AG04450 (cell line): ENCODE results near the gene STXBP5. TPM values are rescaled to one million over a fixed set of nuclear protein-coding genes. Genes with fewer than 3 reads are reported as not detected.

Experiments
- CTCF ChIA-PET: fragments of 300-600, 350-600 bp; formaldehyde crosslinking; extraction: SDS; loops from one replicate; lab custom pipeline; 2022; ENCODE audit warnings: antibody characterized with exemption, inconsistent platforms; lab: Charles Lee
- POLR2A ChIA-PET: fragments of 350-600 bp; formaldehyde crosslinking; extraction: SDS; loops from one replicate; lab custom pipeline; 2021; ENCODE audit warnings: antibody characterized with exemption, inconsistent platforms; lab: Yijun Ruan, JAX
- DNase-seq: peaks from one replicate; pipeline ENCODE4 v3.0.0-alpha.2; 2011; ENCODE audit warnings: low read depth, low spot score
- H3K27ac ChIP-seq: one replicate; pipeline ENCODE4 v1.5.1; 2012; ENCODE audit warnings: low read depth, low read length, control low read depth
- H3K27me3 ChIP-seq: one replicate; pipeline ENCODE4 v1.6.0; 2012; ENCODE audit warnings: low read length; ENCODE audit not compliant: control insufficient read depth, insufficient read depth
- H3K4me3 ChIP-seq: 2 replicates; pipeline ENCODE4 v1.5.1; 2011; ENCODE audit warnings: mild to moderate bottlenecking, low read depth, low read length, control low read depth
- H3K9me3 ChIP-seq: 2 replicates; pipeline ENCODE4 v1.5.1; 2012; ENCODE audit warnings: low read length; ENCODE audit not compliant: control insufficient read depth, insufficient read depth
- CTCF ChIP-seq: IDR thresholded peaks from 2 replicates; pipeline ENCODE4 v1.5.1; 2011; ENCODE audit warnings: low read depth, low read length, control low read depth, inconsistent platforms
- polyA plus RNA-seq: library from polyadenylated mRNA; depleted of rRNA; stranded (reverse); fragments of >200 nt; gene quantifications from 2 replicates; pipeline ENCODE4 v1.2.3, GENCODE V29; 2011
- small RNA-seq: library from RNA; depleted of rRNA; stranded (forward); fragments of <200 nt; gene quantifications from one replicate; pipeline ENCODE3, GENCODE V24; 2012; ENCODE audit warnings: low read depth; ENCODE audit not compliant: insufficient read length

Gene STXBP5
- polyA plus RNA-seq, 1 experiment = 40.0 TPM

GRCh38 chr6:147434076-147434475 is 229.9 kb downstream of the STXBP5 start:
- POLR2A ChIA-PET = no interaction called here
- Histone ChIP-seq H3K27ac (no peak overlapping the region), H3K9me3 (no peaks in the 10 kb centered on the region), H3K27me3 (peaks cover 2% of the 10 kb centered on the region), H3K4me3 (no peak overlapping the region)
- CTCF ChIA-PET = no interaction called here
- TF ChIP-seq CTCF = no peak
- DNase-seq = no peak

- TF ChIP-seq CTCF = no peak
- Histone ChIP-seq H3K27ac (no peak overlapping the region), H3K27me3 (peaks cover 2% of the 10 kb centered on the region), H3K9me3 (no peaks in the 10 kb centered on the region), H3K4me3 (no peak overlapping the region)
- ChIA-PET CTCF (no interaction called here), POLR2A (no interaction called here)
- DNase-seq = no peak
Measured at GRCh38 chr6:147434516-147434915, 230.3 kb downstream of the STXBP5 start.

DNA sequence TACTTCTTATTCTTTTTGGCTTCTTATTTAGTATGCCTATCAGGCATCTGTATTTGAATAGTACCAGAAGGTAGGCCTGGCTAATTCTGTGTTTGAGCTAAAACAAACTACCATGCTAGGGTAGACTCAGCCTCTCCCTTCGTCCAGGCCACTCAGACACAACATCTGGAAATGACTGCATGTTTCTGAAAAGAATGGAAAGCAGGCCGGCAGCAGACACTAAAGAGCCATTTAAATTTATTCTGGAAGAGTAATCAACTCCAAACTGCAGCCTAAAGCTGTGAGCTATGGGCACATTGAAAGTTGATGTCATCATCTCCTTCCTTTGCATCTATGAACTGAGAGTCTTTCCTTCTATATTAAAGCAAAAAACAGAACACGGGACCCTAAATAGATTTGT is 233.4 kb downstream of the STXBP5 start:
- DNase-seq = no peak
- POLR2A ChIA-PET = no interaction called here

DNA sequence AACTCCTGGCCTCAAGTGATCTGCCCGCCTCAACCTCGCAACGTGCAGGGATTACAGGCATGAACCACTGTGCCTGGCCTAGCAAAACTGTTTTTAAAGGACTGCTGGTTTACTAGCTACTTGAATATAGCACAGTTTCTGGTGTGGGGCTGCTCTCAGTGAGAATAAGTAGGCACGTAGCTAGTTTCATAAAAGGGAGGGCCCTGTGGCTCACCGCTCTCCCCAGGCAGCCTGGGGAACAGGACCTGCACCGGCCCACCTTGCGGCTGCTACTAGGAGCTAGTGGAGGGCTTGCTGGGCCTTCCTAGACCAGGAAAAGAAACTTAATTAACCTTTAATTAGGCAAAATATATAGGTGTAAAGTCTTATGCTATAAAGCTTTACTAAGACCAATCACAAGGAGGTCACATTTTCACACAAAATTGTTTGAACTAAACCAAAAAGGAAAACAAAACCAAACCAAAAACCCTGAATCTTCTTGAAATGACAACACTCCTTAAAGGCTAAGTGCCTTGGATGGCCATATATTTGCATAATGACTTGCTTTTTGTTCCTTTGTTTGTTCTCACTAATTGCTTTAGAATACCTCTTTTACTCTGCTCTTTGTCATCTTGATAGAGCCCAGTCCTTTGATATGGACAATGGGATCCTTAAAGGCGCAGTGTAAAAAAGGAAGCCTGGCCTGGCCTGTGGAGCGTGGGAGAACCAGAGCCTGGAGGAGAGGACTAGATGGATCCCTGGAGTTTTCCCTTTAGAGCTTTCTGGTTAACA is 234.7 kb downstream of the STXBP5 start:
- no peak for TF ChIP-seq CTCF
- Histone ChIP-seq H3K27me3 (peaks cover under 1% of the 10 kb centered on the region), H3K4me3 (no peak overlapping the region), H3K27ac (no peak overlapping the region), H3K9me3 (no peaks in the 10 kb centered on the region)
- CTCF ChIA-PET = no interaction called here
- POLR2A ChIA-PET = no interaction called here
- DNase-seq = no peak

More for the DNA sequence above, 233.4 kb downstream of the STXBP5 start:
- H3K27ac ChIP-seq = no peak overlapping the region
- H3K9me3 ChIP-seq = no peaks in the 10 kb centered on the region
- TF ChIP-seq CTCF = no peak
- H3K27me3 ChIP-seq = peaks cover 2% of the 10 kb centered on the region
- CTCF ChIA-PET = no interaction called here
- no peak overlapping the region for H3K4me3 ChIP-seq

Small RNAs within 50 kb of the gene (small RNA-seq; reads per million reads assigned to genes)
- gene AL355365.1 = not detected
